Mucosa of descending colon (tissue), 3 donors: ENCODE measurements around the gene PMS1. TPM values are rescaled to one million over a fixed set of nuclear protein-coding genes. Genes with fewer than 3 reads are reported as not detected.

Source experiments
- ATAC-seq: fragments of 200-7000 bp; cut with Tn5 transposase; one replicate; pipeline ENCODE4 v1.9.1; 2020; ENCODE audit warnings: mild to moderate bottlenecking, moderate library complexity
- DNase-seq, 3 donors: peaks; one replicate each; pipeline ENCODE4 v3.0.0-alpha.2; 2020
- H3K36me3 ChIP-seq: fragments of 200-600 bp; one replicate; pipeline ENCODE4 v1.8.0; 2021; ENCODE audit warnings: low read depth, mild to moderate bottlenecking
- H3K4me1 ChIP-seq: fragments of 200-600 bp; one replicate; pipeline ENCODE4 v1.8.0; 2021; ENCODE audit warnings: low read depth, mild to moderate bottlenecking
- H3K4me3 ChIP-seq: fragments of 200-600 bp; one replicate; pipeline ENCODE4 v1.8.0; 2021; ENCODE audit warnings: mild to moderate bottlenecking
- H3K9me3 ChIP-seq: fragments of 200-600 bp; one replicate; pipeline ENCODE4 v1.8.0; 2021; ENCODE audit warnings: mild to moderate bottlenecking
- CTCF ChIP-seq: fragments of 200-600 bp; IDR thresholded peaks from one replicate; pipeline ENCODE4 v1.8.0; 2022; ENCODE audit warnings: antibody characterized with exemption, mild to moderate bottlenecking
- intact Hi-C, 2 donors: fragments of 100-400 bp; cut with DNase I in 1 of 2; cut with micrococcal nuclease in 1 of 2; formaldehyde crosslinking; loops; one replicate each; pipeline versions ENCODE4 v1.11.0 to v1.11.1; 2022; cut with DNase I, micrococcal nuclease
- total RNA-seq, 3 donors: library from RNA; stranded (reverse); fragmentation: NEBNext Ultra II Directional in 2 of 3; extraction: Animal tissue kit (Norgen Biotek cat#: 25700) in 2 of 3; gene quantifications; one replicate each; pipeline versions ENCODE4 v1.2.1 to v1.2.4, GENCODE V29; 2021 to 2023
- donor health status: DM: no; HTN: no; CAD: no; lungs with moderate emphysema.
- donor health status: DM: no; HTN: no; CAD: no.
- donor health status: DM: no; HTN: yes; CAD: no.

The PMS1 gene
- total RNA-seq, 3 donors from 2014 or later: 13.5 to 30.3 (median 17.2) TPM

GRCh38 chr2:189783451-189783926 lies 761 bp upstream of the PMS1 start:
- Histone ChIP-seq H3K4me3 (peak overlapping the region; percentile 70), H3K36me3 (no peaks in the 10 kb centered on the region), H3K4me1 (peaks cover 6% of the 10 kb centered on the region), H3K9me3 (no peaks in the 10 kb centered on the region)
- no peak for TF ChIP-seq CTCF
- ATAC-seq (peak; percentile 14), DNase-seq (no peak)
- intact Hi-C loops: no loop called here

- ATAC-seq (no peak), DNase-seq (no peak)
- H3K4me1 ChIP-seq: no peaks in the 10 kb centered on the region
- intact Hi-C loops: no loop called here
- H3K9me3 ChIP-seq: no peaks in the 10 kb centered on the region
- no peak overlapping the region for H3K4me3 ChIP-seq
- TF ChIP-seq CTCF: no peak
- H3K36me3 ChIP-seq: no peaks in the 10 kb centered on the region
Observed at GRCh38 chr2:189791338-189792042, 7.2 kb downstream of the PMS1 start.

GRCh38 chr2:189794310-189794709 lies 10.1 kb downstream of the PMS1 start:
- intact Hi-C loops: no loop called here
- H3K9me3 ChIP-seq: no peaks in the 10 kb centered on the region
- no peak for ATAC-seq
- no peak for TF ChIP-seq CTCF
- H3K36me3 ChIP-seq: no peaks in the 10 kb centered on the region
- no peaks in the 10 kb centered on the region for H3K4me1 ChIP-seq
- no peak for DNase-seq
- no peak overlapping the region for H3K4me3 ChIP-seq

- DNase-seq (no peak), ATAC-seq (no peak)
- Histone ChIP-seq H3K4me1 (no peaks in the 10 kb centered on the region), H3K9me3 (no peaks in the 10 kb centered on the region), H3K4me3 (no peak overlapping the region), H3K36me3 (no peaks in the 10 kb centered on the region)
- TF ChIP-seq CTCF: no peak
- intact Hi-C loops: no loop called here
Observed at GRCh38 chr2:189797902-189798301, 13.7 kb downstream of the PMS1 start.

- H3K4me1 ChIP-seq: no peaks in the 10 kb centered on the region
- no peak for ATAC-seq
- no peak for TF ChIP-seq CTCF
- no peak overlapping the region for H3K4me3 ChIP-seq
- no peaks in the 10 kb centered on the region for H3K9me3 ChIP-seq
- no peaks in the 10 kb centered on the region for H3K36me3 ChIP-seq
- no peak for DNase-seq
- intact Hi-C loops: no loop called here
Observed at GRCh38 chr2:189798312-189799029, 14.2 kb downstream of the PMS1 start.
